Panc1 (cell line): ENCODE measurements around the gene TRANK1. TPM values are rescaled to one million over a fixed set of nuclear protein-coding genes. Genes with fewer than 3 reads are reported as not detected.

ENCODE experiments used
- ATAC-seq: fragments of 200-7000 bp; cut with Tn5 transposase; 2 replicates; pipeline ENCODE4 v1.9.1; 2020; ENCODE audit warnings: mild to moderate bottlenecking, moderate library complexity
- BruUV-seq: library from RNA; stranded (reverse); fragments of 400-500 nt; replicated peaks from 2 replicates; lab custom pipeline; 2021; lab: Mats Ljungman, UMichigan
- CTCF ChIA-PET: fragments of 300-600 bp; sonication (Branson Sonifier 250); formaldehyde crosslinking; loops from one replicate; lab custom pipeline; 2022; ENCODE audit warnings: antibody characterized with exemption; lab: Charles Lee
- POLR2A ChIA-PET: fragments of 300-600 bp; sonication (Branson Sonifier 250); formaldehyde crosslinking; loops from one replicate; lab custom pipeline; 2022; ENCODE audit warnings: antibody characterized with exemption; lab: Charles Lee
- DNase-seq: peaks from one replicate; pipeline ENCODE4 v3.0.0-alpha.2; 2010; ENCODE audit warnings: low read depth, low spot score
- H3K27ac ChIP-seq: 2 replicates; pipeline ENCODE4 v1.5.1; 2011; ENCODE audit warnings: mild to moderate bottlenecking, low read length, inconsistent platforms
- H3K27me3 ChIP-seq: fragments of 200-500 bp; sonication (Bioruptor generic); 2 replicates; pipeline ENCODE4 v1.6.0; 2014; ENCODE audit warnings: low read length, inconsistent platforms; ENCODE audit not compliant: control insufficient read depth, insufficient read depth
- H3K36me3 ChIP-seq: fragments of 200-500 bp; sonication (Bioruptor generic); 2 replicates; pipeline ENCODE4 v1.5.1; 2014; ENCODE audit warnings: inconsistent platforms, mild to moderate bottlenecking, low read length, moderate library complexity; ENCODE audit not compliant: control insufficient read depth, insufficient read depth
- H3K4me1 ChIP-seq: 2 replicates; pipeline ENCODE4 v1.5.1; 2011; ENCODE audit warnings: inconsistent platforms, mild to moderate bottlenecking, low read length, moderate library complexity; ENCODE audit not compliant: control insufficient read depth, insufficient read depth
- H3K4me3 ChIP-seq, 2 experiments: 2 replicates each; pipeline ENCODE4 v1.5.1; 2011 to 2012; ENCODE audit warnings: low read depth in 2 of 2, low read length in 2 of 2, mild to moderate bottlenecking in 2 of 2, inconsistent platforms in 1 of 2, moderate library complexity in 1 of 2
- H3K9me3 ChIP-seq: fragments of 200-500 bp; sonication (Bioruptor generic); 2 replicates; pipeline ENCODE4 v1.5.1; 2014; ENCODE audit warnings: low read depth, mild to moderate bottlenecking, inconsistent platforms, low read length, moderate library complexity; ENCODE audit not compliant: control insufficient read depth, insufficient read depth
- CTCF ChIP-seq: fragments of 450-650 bp; IDR thresholded peaks from 2 replicates; pipeline ENCODE4 v1.5.1; 2017; ENCODE audit warnings: mild to moderate bottlenecking
- POLR2AphosphoS5 ChIP-seq: IDR thresholded peaks from 2 replicates; pipeline ENCODE4 v1.6.1; 2012; ENCODE audit warnings: mild to moderate bottlenecking, low read depth, low read length, moderate library complexity
- REST ChIP-seq, 2 experiments: IDR thresholded peaks; 2 replicates each; pipeline ENCODE4 v1.6.1; 2011 to 2012; ENCODE audit warnings: low read depth in 2 of 2, control low read depth in 1 of 2, low read length in 1 of 2, mild to moderate bottlenecking in 1 of 2, moderate library complexity in 1 of 2; ENCODE audit not compliant: insufficient read depth in 1 of 2
- SIN3A ChIP-seq: IDR thresholded peaks from 2 replicates; pipeline ENCODE4 v1.6.1; 2012; ENCODE audit warnings: low read depth, mild to moderate bottlenecking, low read length, moderate library complexity, borderline replicate concordance; ENCODE audit not compliant: insufficient read depth
- TCF7L2 ChIP-seq: IDR thresholded peaks from 2 replicates; pipeline ENCODE4 v1.6.1; 2011; ENCODE audit warnings: mild to moderate bottlenecking, low read depth, low read length, inconsistent platforms
- in situ Hi-C: cut with HindIII; loops from 2 replicates; pipeline ENCODE4 v1.10.0; 2016; ENCODE audit warnings: low sequenced_read_pairs, low pct_unique_long_range_greater_than_20kb
- intact Hi-C: fragments of 100-400 bp; cut with micrococcal nuclease; formaldehyde crosslinking; loops from one replicate; pipeline ENCODE4 v1.10.0; 2022; ENCODE audit not compliant: unreplicated experiment
- total RNA-seq: library from RNA; stranded (reverse); gene quantifications from one replicate; pipeline ENCODE4 v1.2.1, GENCODE V29; 2021; ENCODE audit not compliant: unreplicated experiment

The TRANK1 gene
- total RNA-seq, 1 experiment from 2014 or later = 3.2 TPM

GRCh38 chr3:36893137-36893557 is 51.7 kb downstream of the TRANK1 start:
- Histone ChIP-seq H3K36me3 (no peaks in the 10 kb centered on the region), H3K9me3 (no peaks in the 10 kb centered on the region), H3K27ac (no peak overlapping the region), H3K4me1 (no peaks in the 10 kb centered on the region), H3K4me3 (no peak overlapping the region), H3K27me3 (no peaks in the 10 kb centered on the region)
- intact Hi-C loops = loop anchor here (10.0 kb wide), 1 partner anchor 312 kb away; no protein-coding TSS in a partner anchor
- CTCF ChIA-PET = no interaction called here
- DNase-seq = no peak
- no peak for TF ChIP-seq SIN3A
- no peak for TF ChIP-seq CTCF
- no peak for TF ChIP-seq POLR2AphosphoS5
- no peak for TF ChIP-seq REST (IDR thresholded peaks at IDR 0.05; ENCODE audit: insufficient read depth in 1 of 2, low read depth in 2 of 2, low read length in 1 of 2)
- no peak for TF ChIP-seq TCF7L2
- in situ Hi-C loops = no loop called here
- no TSS peak for BruUV-seq
- POLR2A ChIA-PET = no interaction called here
- ATAC-seq = no peak

- POLR2A ChIA-PET = no interaction called here
- no peak overlapping the region for H3K27ac ChIP-seq
- BruUV-seq = no TSS peak
These were observed 52.3 kb downstream of the TRANK1 start for GRCh38 chr3:36892457-36893136.

More at GRCh38 chr3:36892457-36893136, 52.3 kb downstream of the TRANK1 start:
- Histone ChIP-seq H3K4me3 (no peak overlapping the region), H3K9me3 (no peaks in the 10 kb centered on the region), H3K36me3 (no peaks in the 10 kb centered on the region), H3K27me3 (no peaks in the 10 kb centered on the region), H3K4me1 (no peaks in the 10 kb centered on the region)
- no peak for ATAC-seq
- CTCF ChIA-PET = no interaction called here
- no peak for DNase-seq
- in situ Hi-C loops = no loop called here
- intact Hi-C loops = loop anchor here (10.0 kb wide), 1 partner anchor 312 kb away; no protein-coding TSS in a partner anchor
- TF ChIP-seq SIN3A (no peak), TCF7L2 (no peak), REST (IDR thresholded peaks at IDR 0.05; ENCODE audit: insufficient read depth in 1 of 2, low read depth in 2 of 2, low read length in 1 of 2) (no peak), CTCF (no peak), POLR2AphosphoS5 (no peak)
